ENCODE measurements around the gene PTPRO. TPM values are rescaled to one million over a fixed set of nuclear protein-coding genes. Genes with fewer than 3 reads are reported as not detected.

PTPRO gene
- total RNA-seq, 1 experiment from 2014 or later: 0.52 TPM

GRCh38 chr12:15486859-15487258 is 164.6 kb downstream of the PTPRO start:
- no peak overlapping the region for H3K4me2 ChIP-seq (ENCODE audit: insufficient read depth, insufficient read length, low read length)
- H3K9me3 ChIP-seq (ENCODE audit: control insufficient read depth, low read depth, low read length): no peaks in the 10 kb centered on the region
- H3K23me2 ChIP-seq (ENCODE audit: insufficient read length, low read depth, low read length, poor library complexity, severe bottlenecking): no peaks in the 10 kb centered on the region
- H4K5ac ChIP-seq (ENCODE audit: insufficient read length, low read depth, low read length): no peak overlapping the region
- Mint-ChIP-seq H3K4me1 (no peaks in the 10 kb centered on the region), H3K36me3 (ENCODE audit: insufficient read depth in 1 of 3, low read depth in 3 of 3) (no peaks in the 10 kb centered on the region), H3K27me3 (ENCODE audit: low read depth) (no peaks in the 10 kb centered on the region), H3K27ac (no peak overlapping the region), H3K9me3 (no peaks in the 10 kb centered on the region), H3K4me3 (no peak overlapping the region)
- WGBS (ENCODE audit: extremely low coverage, insufficient read length, low lambda C conversion rate): no CpG with 5 or more reads among the region's 6 CpGs
- no peaks in the 10 kb centered on the region for H3K79me2 ChIP-seq (ENCODE audit: insufficient read depth, low read length)
- no peak overlapping the region for H2BK20ac ChIP-seq (ENCODE audit: low read depth, low read length, poor library complexity, severe bottlenecking)
- no peak for DNase-seq
- no peak overlapping the region for H4K91ac ChIP-seq (ENCODE audit: insufficient read length, low read depth, low read length)
- H3K4me1 ChIP-seq (ENCODE audit: insufficient read depth, low read length): no peaks in the 10 kb centered on the region
- H4K20me1 ChIP-seq (ENCODE audit: control insufficient read depth, insufficient read depth, insufficient read length): no peaks in the 10 kb centered on the region
- no peak overlapping the region for H2BK5ac ChIP-seq (ENCODE audit: insufficient read length, low read length)
- no peak overlapping the region for H3K27ac ChIP-seq (ENCODE audit: insufficient read length, low read depth, low read length)
- H3K27me3 ChIP-seq (ENCODE audit: insufficient read depth, low read length): no peaks in the 10 kb centered on the region
- no peak overlapping the region for H2AK5ac ChIP-seq (ENCODE audit: insufficient read length, low read length)
- H3K79me1 ChIP-seq (ENCODE audit: insufficient read depth, low read depth, low read length, poor library complexity, severe bottlenecking): no peaks in the 10 kb centered on the region
- no peak overlapping the region for H2BK15ac ChIP-seq (ENCODE audit: low read depth, low read length)
- no peak overlapping the region for H3K23ac ChIP-seq (ENCODE audit: insufficient read length, low read depth, low read length)
- no peak overlapping the region for H2BK120ac ChIP-seq (ENCODE audit: low read depth, low read length, poor library complexity, severe bottlenecking)
- no peak overlapping the region for H3K56ac ChIP-seq (ENCODE audit: insufficient read length, low read depth, low read length)
- no peak overlapping the region for H3K18ac ChIP-seq (ENCODE audit: insufficient read length, low read depth, low read length)
- TF ChIP-seq, protein P1, sequence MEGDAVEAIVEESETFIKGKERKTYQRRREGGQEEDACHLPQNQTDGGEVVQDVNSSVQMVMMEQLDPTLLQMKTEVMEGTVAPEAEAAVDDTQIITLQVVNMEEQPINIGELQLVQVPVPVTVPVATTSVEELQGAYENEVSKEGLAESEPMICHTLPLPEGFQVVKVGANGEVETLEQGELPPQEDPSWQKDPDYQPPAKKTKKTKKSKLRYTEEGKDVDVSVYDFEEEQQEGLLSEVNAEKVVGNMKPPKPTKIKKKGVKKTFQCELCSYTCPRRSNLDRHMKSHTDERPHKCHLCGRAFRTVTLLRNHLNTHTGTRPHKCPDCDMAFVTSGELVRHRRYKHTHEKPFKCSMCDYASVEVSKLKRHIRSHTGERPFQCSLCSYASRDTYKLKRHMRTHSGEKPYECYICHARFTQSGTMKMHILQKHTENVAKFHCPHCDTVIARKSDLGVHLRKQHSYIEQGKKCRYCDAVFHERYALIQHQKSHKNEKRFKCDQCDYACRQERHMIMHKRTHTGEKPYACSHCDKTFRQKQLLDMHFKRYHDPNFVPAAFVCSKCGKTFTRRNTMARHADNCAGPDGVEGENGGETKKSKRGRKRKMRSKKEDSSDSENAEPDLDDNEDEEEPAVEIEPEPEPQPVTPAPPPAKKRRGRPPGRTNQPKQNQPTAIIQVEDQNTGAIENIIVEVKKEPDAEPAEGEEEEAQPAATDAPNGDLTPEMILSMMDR (conservative IDR thresholded peaks at IDR 0.05): no peak
- H4K8ac ChIP-seq (replicated peaks; ENCODE audit: insufficient read length, low read depth, low read length): no peak overlapping the region
- H3K14ac ChIP-seq (ENCODE audit: insufficient read depth, low read length): no peak overlapping the region
- H2BK12ac ChIP-seq (ENCODE audit: insufficient read length, low read depth, low read length): no peak overlapping the region
- no peak overlapping the region for H3K4ac ChIP-seq (ENCODE audit: low read depth, low read length)
- H3K9ac ChIP-seq (ENCODE audit: extremely low read depth, insufficient read length, low read length): no peak overlapping the region
- no peak overlapping the region for H3T11ph ChIP-seq (ENCODE audit: low read length)
- no peak overlapping the region for H2AFZ ChIP-seq (ENCODE audit: low read length)

All from H9 (cell line).